GM18907 (cell line): ENCODE results near the gene COMT.

Experiments
- ATAC-seq: cut with Tn5 transposase; IDR thresholded peaks from one replicate; pipeline ENCODE4 v1.9.1; 2021; ENCODE audit warnings: mild to moderate bottlenecking, moderate library complexity; ENCODE audit not compliant: unreplicated experiment

The COMT gene

GRCh38 chr22:19980766-19981165, 39.2 kb downstream of the COMT start:
- ATAC-seq: no peak

DNA sequence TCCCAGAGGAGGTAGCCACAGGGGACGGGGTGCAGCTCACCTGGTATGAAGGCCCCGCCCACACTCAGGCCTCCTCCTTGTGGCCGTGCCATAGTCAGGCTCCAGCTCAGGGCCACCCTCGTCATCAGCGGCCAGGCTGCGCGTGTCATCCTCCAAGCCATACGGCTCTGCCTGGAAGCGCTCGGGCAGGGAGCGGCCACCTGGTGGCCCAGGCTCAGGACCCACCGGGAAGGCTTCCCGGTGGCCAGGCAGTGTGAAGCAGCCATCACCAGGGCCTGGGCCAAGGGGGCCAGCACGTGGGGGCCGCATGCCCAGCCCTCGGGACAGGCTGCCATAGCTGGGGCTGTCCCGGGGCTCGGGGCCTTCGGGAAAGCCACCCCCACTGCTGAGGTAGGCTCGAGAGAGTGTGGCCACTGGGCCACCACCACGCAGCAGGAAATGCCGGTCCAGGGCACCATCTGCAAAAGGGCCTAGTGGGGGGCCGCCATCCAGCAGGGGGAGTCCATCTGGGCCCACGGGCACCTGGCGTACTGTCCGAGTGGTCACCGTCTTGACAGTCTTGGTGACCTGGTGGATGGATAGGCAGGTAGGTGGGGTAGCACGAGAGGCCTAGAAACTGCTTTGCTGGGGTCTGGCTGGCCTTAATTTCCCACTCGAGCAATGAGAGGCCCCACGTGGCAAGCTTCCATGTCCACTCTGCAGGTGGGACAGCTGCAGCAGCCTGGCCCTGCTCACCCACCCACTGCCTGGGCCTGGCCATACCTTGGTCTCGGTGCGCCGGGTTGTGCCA, 39.8 kb downstream of the COMT start:
- ATAC-seq: no peak

DNA sequence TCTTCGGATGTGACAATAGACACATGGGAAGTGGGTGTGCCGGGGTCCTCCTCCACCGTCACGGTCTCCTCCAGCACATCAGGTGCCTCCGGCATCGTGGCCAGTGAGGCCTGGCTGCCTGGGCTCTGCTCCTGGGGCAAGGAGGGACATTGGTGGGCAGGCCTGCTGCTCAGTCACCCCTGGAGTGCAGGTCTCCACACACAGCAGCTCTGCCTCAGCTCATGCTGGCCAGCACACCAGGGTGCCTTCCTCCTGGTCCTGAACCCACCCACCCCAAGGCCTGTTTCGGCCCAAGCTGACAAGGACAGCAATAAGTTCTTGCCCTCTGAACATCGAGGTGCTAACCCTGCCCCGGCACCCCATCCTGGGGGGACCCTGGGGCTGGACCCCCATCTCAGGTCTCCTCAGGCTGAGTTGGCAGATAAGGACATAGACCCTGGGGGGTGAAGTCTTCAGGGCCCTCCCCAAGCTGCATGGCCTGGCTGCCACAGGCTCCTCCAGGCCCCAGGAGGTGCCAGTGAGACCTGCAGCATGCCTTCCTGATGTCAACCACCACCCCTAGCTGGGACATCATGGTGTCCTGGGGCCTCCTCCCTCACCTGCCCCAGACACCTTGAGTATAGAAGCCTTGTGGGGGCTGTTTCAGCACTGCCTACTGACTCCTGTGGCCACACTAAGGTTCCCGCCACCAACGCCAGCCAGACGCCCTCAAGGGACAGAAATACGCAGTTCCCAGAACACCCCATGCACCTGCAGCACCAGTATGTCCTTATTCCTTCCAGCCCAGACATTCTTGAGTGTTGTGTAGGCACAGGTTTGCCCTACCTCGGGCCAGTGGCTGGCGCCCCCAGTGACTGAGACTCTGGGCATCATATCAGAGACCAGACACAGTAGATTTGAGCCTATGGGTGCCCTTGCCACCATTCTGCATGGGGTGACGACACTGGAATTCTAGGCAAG, 40.7 kb downstream of the COMT start:
- ATAC-seq: no peak

GRCh38 chr22:19982991-19983578, 41.5 kb downstream of the COMT start:
- no peak for ATAC-seq

- ATAC-seq: no peak
Measured at GRCh38 chr22:19983741-19984140, 42.2 kb downstream of the COMT start.

- ATAC-seq: no peak
Measured at GRCh38 chr22:19984201-19984753, 42.7 kb downstream of the COMT start.

- ATAC-seq: no peak
Measured at GRCh38 chr22:19984851-19985811, 43.6 kb downstream of the COMT start.

DNA sequence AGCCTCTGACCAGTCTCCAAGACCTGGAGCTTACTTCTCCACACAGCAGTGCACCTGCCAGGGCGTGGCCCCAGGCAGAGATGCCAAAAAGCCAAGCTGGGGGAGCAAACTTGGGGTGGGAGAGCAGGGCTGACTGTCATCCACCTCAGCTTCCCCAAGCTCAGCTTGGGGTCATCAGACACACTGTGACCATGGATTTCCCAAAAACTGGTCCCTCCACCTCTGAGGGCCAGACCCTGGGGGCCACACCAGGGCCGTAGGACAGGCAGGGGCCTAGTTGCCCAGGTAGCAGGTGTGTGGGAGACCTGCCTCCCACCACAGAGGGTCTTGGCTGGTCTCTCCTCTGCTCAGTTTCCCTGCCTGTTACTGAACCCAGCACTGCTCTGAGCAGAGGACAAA, 44.4 kb downstream of the COMT start:
- no peak for ATAC-seq

- ATAC-seq: peak; percentile 48
Measured at GRCh38 chr22:19986410-19987341, 45.1 kb downstream of the COMT start.

DNA sequence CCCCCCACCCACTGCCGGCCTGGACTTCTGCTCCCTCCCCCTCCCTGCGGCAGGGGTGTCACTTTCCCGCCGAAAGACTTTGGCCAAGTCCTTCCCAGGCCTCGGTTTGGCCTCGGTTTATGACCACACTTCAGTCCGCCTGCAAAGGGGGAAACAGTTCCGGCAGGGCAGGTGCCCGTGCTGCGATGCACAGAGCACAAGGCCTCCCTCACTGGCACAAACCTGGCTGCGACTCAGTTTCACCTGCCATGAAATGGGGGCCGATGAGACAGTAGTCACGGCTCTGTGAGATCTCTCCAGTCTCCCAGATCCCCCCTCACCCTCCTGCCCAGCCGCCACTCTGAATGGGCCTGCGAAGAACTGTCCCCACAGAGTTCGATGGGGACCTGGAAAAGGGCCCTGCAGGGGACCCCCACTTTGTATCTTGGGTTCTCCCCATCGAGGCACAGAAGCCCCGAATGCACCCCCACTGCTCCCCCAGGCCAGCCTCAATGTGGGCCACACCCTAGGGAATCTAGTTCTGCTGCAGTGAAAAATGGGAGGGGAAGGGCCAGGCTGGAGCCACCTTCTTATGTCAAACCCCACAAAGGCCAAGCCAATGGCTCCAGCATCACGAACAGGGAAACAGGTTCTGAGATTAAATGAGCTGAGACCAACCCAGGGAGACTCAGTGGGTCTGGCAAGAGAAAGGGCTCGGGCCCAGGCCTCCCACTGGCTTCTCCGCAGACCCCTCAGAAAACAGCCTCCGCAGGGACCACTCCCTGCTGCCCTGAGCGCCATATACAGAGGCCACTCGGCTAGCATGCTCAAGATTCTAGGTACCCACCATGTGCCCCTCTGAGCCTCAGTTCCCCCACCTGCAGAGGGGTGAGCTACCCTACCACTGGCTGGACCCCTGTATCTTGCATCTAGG, 46.1 kb downstream of the COMT start:
- ATAC-seq: no peak

DNA sequence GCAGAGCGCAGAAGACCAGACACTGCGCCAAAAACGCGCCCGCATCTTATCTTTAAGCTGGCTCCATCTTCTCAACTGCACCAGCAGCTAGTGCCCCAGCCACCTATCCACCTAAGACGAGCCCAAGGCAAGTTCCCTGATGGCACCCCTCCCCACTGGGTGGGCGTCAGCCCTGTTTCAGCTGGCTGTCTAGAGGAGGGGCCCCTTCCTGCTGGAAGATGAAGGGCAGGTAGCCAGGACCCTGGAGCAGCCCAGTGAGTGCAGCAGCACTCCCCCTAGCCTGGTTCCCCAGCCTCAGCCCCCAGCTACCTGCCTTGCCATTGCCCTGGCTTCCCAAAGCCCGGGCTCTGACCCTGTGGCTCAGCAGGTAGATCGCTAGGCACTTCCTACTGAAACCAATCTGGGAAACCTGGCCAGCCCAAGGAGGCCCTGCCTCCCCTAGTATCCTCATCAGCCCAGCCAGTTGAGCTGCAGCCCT, 46.8 kb downstream of the COMT start:
- ATAC-seq: no peak

DNA sequence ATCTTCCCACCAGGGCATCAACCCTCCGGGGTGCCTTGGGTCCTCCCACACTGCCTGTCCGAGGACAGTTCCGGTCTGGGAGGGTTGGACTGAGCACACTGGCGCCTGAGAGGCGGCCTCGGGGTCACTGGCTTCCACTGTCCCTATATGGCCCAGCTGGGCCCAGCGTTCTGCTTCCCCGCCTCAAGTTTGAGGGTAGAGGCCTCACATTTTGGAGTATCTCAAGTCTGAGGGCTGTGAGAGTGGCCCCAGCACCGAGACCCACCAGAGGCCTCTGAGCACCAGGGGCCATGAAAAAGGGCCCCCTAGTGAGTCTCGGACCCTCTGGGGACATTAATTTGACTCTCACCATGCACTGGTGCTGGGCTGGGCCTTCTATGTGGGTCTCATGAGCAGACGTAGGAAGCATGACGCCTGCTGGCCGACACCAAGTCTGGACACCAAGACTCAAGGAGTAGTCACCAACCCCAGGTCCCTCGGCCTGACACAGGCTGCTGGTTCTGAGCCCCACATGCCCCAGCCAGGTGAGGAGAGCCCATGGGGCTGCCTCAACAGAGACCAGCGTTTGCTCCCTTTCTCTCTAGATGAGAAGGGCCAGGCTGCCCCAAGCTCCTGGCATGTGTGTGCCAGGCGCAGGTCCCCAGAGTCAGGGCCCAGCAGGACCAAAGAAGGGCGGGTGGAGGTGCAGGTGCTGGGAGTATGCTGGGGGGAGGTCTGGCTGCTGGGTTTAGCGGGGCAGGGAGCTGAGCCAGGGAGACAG, 47.6 kb downstream of the COMT start:
- ATAC-seq: no peak

DNA sequence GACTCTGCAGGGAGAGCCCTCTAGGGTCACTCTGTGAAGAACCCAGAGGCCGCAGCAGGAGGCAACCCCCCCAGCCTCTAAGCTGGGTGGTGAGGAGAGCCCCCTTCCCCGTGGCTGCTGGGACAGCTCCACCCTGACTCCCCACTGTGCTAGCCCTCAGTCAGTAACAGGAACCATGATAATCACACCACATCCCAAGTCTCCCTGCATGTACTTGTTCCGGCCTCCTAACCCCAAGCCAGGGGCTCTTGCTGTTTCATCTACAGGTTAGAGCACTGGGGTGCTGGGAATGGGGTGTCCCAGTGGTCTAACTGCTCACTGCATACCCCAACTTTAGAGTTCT, 48.1 kb downstream of the COMT start:
- ATAC-seq: no peak

DNA sequence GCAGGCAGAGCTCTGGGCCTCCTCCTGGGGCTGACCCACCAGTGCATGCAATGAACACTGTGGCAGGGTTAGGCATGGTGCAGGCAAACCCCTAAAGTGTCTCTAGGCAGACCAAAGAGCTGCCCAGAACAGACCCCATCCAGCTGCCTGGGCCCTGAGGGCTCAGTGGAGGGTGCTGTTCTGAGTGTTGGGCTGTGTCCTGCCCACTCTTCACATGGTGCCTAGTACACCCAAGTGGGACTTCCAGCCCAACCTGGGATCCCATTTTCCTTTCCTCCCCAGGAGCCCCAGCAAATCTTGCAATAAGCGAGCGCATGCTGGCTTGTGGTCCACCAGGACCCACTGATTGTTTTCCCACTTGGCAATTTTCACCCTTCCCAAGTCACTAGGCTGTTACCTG, 48.6 kb downstream of the COMT start:
- ATAC-seq: no peak

- ATAC-seq: no peak
Measured at GRCh38 chr22:19990609-19991394, 49.2 kb downstream of the COMT start.

DNA sequence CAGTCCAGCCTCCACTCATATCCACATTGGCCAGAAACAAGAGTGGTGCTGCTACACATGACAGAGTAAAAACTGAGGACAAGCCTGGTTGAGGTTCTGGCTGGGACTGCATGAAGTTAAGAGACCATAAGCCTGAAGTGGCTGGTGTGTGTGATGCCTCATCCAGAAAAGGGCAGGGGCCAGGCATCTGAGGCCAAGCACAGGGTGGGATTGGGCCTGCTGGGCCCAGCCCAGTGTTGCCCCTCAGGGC, 49.7 kb downstream of the COMT start:
- ATAC-seq: no peak
